Thyroid gland (tissue), 4 donors: ENCODE results near the gene RAD51.

Experiments
- POLR2A ChIP-seq, 2 donors: fragments of 450-650 bp; IDR thresholded peaks; one replicate each; pipeline ENCODE4 v1.6.1; 2017; ENCODE audit warnings: antibody characterized with exemption in 2 of 2, mild to moderate bottlenecking in 2 of 2, moderate library complexity in 1 of 2
- TF ChIP-seq, protein P1 (sequence below), 6 experiments: fragments of 200-600 bp in 3 of 6; fragments of 450-650 bp in 3 of 6; sonication (generic) in 3 of 6; IDR thresholded peaks; one replicate each; pipeline ENCODE4 v1.5.1; 2016 to 2019; ENCODE audit warnings: antibody characterized with exemption in 6 of 6, mild to moderate bottlenecking in 2 of 6, inconsistent platforms in 1 of 6, moderate library complexity in 1 of 6

DNA sequence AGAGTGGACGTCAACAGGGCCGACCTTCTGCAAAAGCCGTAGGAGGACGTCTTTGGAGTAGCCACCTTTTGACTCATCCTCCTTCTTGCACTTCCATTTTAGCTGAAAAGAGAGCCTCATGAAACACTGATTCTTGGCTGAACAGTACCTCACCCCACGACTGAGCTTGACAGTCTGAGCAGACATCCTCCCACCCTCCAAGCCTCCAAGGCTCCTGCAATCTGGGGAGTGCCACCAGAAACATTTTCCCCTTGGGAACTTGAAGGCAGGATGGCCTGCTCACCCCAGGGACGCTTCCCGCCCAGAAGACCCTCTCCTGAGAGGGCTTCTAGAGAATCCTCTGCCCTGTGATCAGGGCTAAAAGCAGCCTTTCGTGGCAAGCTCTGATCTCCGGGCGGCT, 80.0 kb downstream of the RAD51 start:
- TF ChIP-seq, protein P1, sequence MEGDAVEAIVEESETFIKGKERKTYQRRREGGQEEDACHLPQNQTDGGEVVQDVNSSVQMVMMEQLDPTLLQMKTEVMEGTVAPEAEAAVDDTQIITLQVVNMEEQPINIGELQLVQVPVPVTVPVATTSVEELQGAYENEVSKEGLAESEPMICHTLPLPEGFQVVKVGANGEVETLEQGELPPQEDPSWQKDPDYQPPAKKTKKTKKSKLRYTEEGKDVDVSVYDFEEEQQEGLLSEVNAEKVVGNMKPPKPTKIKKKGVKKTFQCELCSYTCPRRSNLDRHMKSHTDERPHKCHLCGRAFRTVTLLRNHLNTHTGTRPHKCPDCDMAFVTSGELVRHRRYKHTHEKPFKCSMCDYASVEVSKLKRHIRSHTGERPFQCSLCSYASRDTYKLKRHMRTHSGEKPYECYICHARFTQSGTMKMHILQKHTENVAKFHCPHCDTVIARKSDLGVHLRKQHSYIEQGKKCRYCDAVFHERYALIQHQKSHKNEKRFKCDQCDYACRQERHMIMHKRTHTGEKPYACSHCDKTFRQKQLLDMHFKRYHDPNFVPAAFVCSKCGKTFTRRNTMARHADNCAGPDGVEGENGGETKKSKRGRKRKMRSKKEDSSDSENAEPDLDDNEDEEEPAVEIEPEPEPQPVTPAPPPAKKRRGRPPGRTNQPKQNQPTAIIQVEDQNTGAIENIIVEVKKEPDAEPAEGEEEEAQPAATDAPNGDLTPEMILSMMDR (IDR thresholded peaks at IDR 0.05) = no peak
- TF ChIP-seq POLR2A (IDR thresholded peaks at IDR 0.05) = no peak
